ENCODE results near the gene PTPRM.
"Not testable (repeated sequence)": the region's sequence is repeated elsewhere in the genome, so short reads cannot be mapped to it uniquely, and the experiment has no call there.

The PTPRM gene

GRCh38 chr18:7730682-7731081, 163.6 kb downstream of the PTPRM start:
- Histone ChIP-seq H3K36me3 (ENCODE audit: insufficient read depth, low read length) (no peaks in the 10 kb centered on the region), H3K4me2 (ENCODE audit: low read length) (no peak overlapping the region), H3K27me3 (ENCODE audit: control insufficient read depth, insufficient read depth, low read length) (peaks cover under 1% of the 10 kb centered on the region), H3K9me3 (replicated peaks; ENCODE audit: low read length) (no peaks in the 10 kb centered on the region), H3K4me3 (ENCODE audit: low read length) (no peak overlapping the region), H3K4me1 (ENCODE audit: control insufficient read depth, insufficient read depth, low read length) (no peaks in the 10 kb centered on the region), H3K9ac (ENCODE audit: low read depth, low read length) (no peak overlapping the region)

GRCh38 chr18:7733642-7734041, 166.5 kb downstream of the PTPRM start:
- H3K4me2 ChIP-seq (ENCODE audit: low read length) = no peak overlapping the region
- no peak overlapping the region for H3K4me3 ChIP-seq (ENCODE audit: low read length)
- no peaks in the 10 kb centered on the region for H3K4me1 ChIP-seq (ENCODE audit: control insufficient read depth, insufficient read depth, low read length)
- no peaks in the 10 kb centered on the region for H3K36me3 ChIP-seq (ENCODE audit: insufficient read depth, low read length)
- H3K9me3 ChIP-seq (replicated peaks; ENCODE audit: low read length) = no peaks in the 10 kb centered on the region
- no peak overlapping the region for H3K9ac ChIP-seq (ENCODE audit: low read depth, low read length)
- H3K27me3 ChIP-seq (ENCODE audit: control insufficient read depth, insufficient read depth, low read length) = no peaks in the 10 kb centered on the region

GRCh38 chr18:7735196-7735595, 168.1 kb downstream of the PTPRM start:
- no peak overlapping the region for H3K4me2 ChIP-seq (ENCODE audit: low read length)
- H3K9me3 ChIP-seq (replicated peaks; ENCODE audit: low read length) = no peaks in the 10 kb centered on the region
- no peaks in the 10 kb centered on the region for H3K27me3 ChIP-seq (ENCODE audit: control insufficient read depth, insufficient read depth, low read length)
- H3K36me3 ChIP-seq (ENCODE audit: insufficient read depth, low read length) = no peaks in the 10 kb centered on the region
- H3K9ac ChIP-seq (ENCODE audit: low read depth, low read length) = no peak overlapping the region
- H3K4me1 ChIP-seq (ENCODE audit: control insufficient read depth, insufficient read depth, low read length) = no peaks in the 10 kb centered on the region
- H3K4me3 ChIP-seq (ENCODE audit: low read length) = no peak overlapping the region

- H3K4me3 ChIP-seq (ENCODE audit: low read length) = no peak overlapping the region
- no peaks in the 10 kb centered on the region for H3K9me3 ChIP-seq (replicated peaks; ENCODE audit: low read length)
- H3K27me3 ChIP-seq (ENCODE audit: control insufficient read depth, insufficient read depth, low read length) = no peaks in the 10 kb centered on the region
- H3K4me2 ChIP-seq (ENCODE audit: low read length) = no peak overlapping the region
- no peak overlapping the region for H3K9ac ChIP-seq (ENCODE audit: low read depth, low read length)
- H3K36me3 ChIP-seq (ENCODE audit: insufficient read depth, low read length) = no peaks in the 10 kb centered on the region
- H3K4me1 ChIP-seq (ENCODE audit: control insufficient read depth, insufficient read depth, low read length) = no peaks in the 10 kb centered on the region
These were observed 168.6 kb downstream of the PTPRM start for GRCh38 chr18:7735626-7736175.

- H3K36me3 ChIP-seq (ENCODE audit: insufficient read depth, low read length); H3K9me3 ChIP-seq (replicated peaks; ENCODE audit: low read length); H3K4me2 ChIP-seq (ENCODE audit: low read length); H3K27me3 ChIP-seq (ENCODE audit: control insufficient read depth, insufficient read depth, low read length); H3K4me3 ChIP-seq (ENCODE audit: low read length); H3K4me1 ChIP-seq (ENCODE audit: control insufficient read depth, insufficient read depth, low read length); H3K9ac ChIP-seq (ENCODE audit: low read depth, low read length): not testable (repeated sequence)
These were observed 169.4 kb downstream of the PTPRM start for GRCh38 chr18:7736526-7736925.

GRCh38 chr18:7737550-7737949, 170.4 kb downstream of the PTPRM start:
- Histone ChIP-seq H3K4me2 (ENCODE audit: low read length) (no peak overlapping the region), H3K9ac (ENCODE audit: low read depth, low read length) (no peak overlapping the region), H3K27me3 (ENCODE audit: control insufficient read depth, insufficient read depth, low read length) (no peaks in the 10 kb centered on the region)

GRCh38 chr18:7740821-7741220, 173.7 kb downstream of the PTPRM start:
- Histone ChIP-seq H3K4me1 (ENCODE audit: control insufficient read depth, insufficient read depth, low read length) (no peaks in the 10 kb centered on the region), H3K4me2 (ENCODE audit: low read length) (no peak overlapping the region), H3K36me3 (ENCODE audit: insufficient read depth, low read length) (no peaks in the 10 kb centered on the region), H3K27me3 (ENCODE audit: control insufficient read depth, insufficient read depth, low read length) (no peaks in the 10 kb centered on the region), H3K4me3 (ENCODE audit: low read length) (no peak overlapping the region), H3K9me3 (replicated peaks; ENCODE audit: low read length) (no peaks in the 10 kb centered on the region), H3K9ac (ENCODE audit: low read depth, low read length) (no peak overlapping the region)

More at GRCh38 chr18:7737550-7737949, 170.4 kb downstream of the PTPRM start:
- no peak overlapping the region for H3K4me3 ChIP-seq (ENCODE audit: low read length)
- no peaks in the 10 kb centered on the region for H3K36me3 ChIP-seq (ENCODE audit: insufficient read depth, low read length)
- H3K9me3 ChIP-seq (replicated peaks; ENCODE audit: low read length) = no peaks in the 10 kb centered on the region
- no peaks in the 10 kb centered on the region for H3K4me1 ChIP-seq (ENCODE audit: control insufficient read depth, insufficient read depth, low read length)

- H3K4me1 ChIP-seq (ENCODE audit: control insufficient read depth, insufficient read depth, low read length) = no peaks in the 10 kb centered on the region
These were observed 174.5 kb downstream of the PTPRM start for GRCh38 chr18:7741640-7742039.

GRCh38 chr18:7742224-7742623, 175.1 kb downstream of the PTPRM start:
- Histone ChIP-seq H3K9me3 (replicated peaks; ENCODE audit: low read length) (no peaks in the 10 kb centered on the region), H3K36me3 (ENCODE audit: insufficient read depth, low read length) (no peaks in the 10 kb centered on the region), H3K9ac (ENCODE audit: low read depth, low read length) (no peak overlapping the region), H3K4me1 (ENCODE audit: control insufficient read depth, insufficient read depth, low read length) (no peaks in the 10 kb centered on the region), H3K4me2 (ENCODE audit: low read length) (no peak overlapping the region), H3K27me3 (ENCODE audit: control insufficient read depth, insufficient read depth, low read length) (no peaks in the 10 kb centered on the region), H3K4me3 (ENCODE audit: low read length) (no peak overlapping the region)

More at GRCh38 chr18:7741640-7742039, 174.5 kb downstream of the PTPRM start:
- Histone ChIP-seq H3K4me3 (ENCODE audit: low read length) (no peak overlapping the region), H3K9ac (ENCODE audit: low read depth, low read length) (no peak overlapping the region), H3K4me2 (ENCODE audit: low read length) (no peak overlapping the region), H3K9me3 (replicated peaks; ENCODE audit: low read length) (no peaks in the 10 kb centered on the region), H3K27me3 (ENCODE audit: control insufficient read depth, insufficient read depth, low read length) (no peaks in the 10 kb centered on the region), H3K36me3 (ENCODE audit: insufficient read depth, low read length) (no peaks in the 10 kb centered on the region)

GRCh38 chr18:7743256-7743655, 176.1 kb downstream of the PTPRM start:
- Histone ChIP-seq H3K4me3 (ENCODE audit: low read length) (no peak overlapping the region), H3K36me3 (ENCODE audit: insufficient read depth, low read length) (no peaks in the 10 kb centered on the region), H3K9ac (ENCODE audit: low read depth, low read length) (no peak overlapping the region), H3K9me3 (replicated peaks; ENCODE audit: low read length) (no peaks in the 10 kb centered on the region), H3K27me3 (ENCODE audit: control insufficient read depth, insufficient read depth, low read length) (no peaks in the 10 kb centered on the region), H3K4me2 (ENCODE audit: low read length) (no peak overlapping the region), H3K4me1 (ENCODE audit: control insufficient read depth, insufficient read depth, low read length) (no peaks in the 10 kb centered on the region)

GRCh38 chr18:7746106-7746505, 179.0 kb downstream of the PTPRM start:
- Histone ChIP-seq H3K9ac (ENCODE audit: low read depth, low read length) (no peak overlapping the region), H3K36me3 (ENCODE audit: insufficient read depth, low read length) (no peaks in the 10 kb centered on the region), H3K27me3 (ENCODE audit: control insufficient read depth, insufficient read depth, low read length) (no peaks in the 10 kb centered on the region), H3K9me3 (replicated peaks; ENCODE audit: low read length) (no peaks in the 10 kb centered on the region), H3K4me3 (ENCODE audit: low read length) (no peak overlapping the region), H3K4me1 (ENCODE audit: control insufficient read depth, insufficient read depth, low read length) (no peaks in the 10 kb centered on the region), H3K4me2 (ENCODE audit: low read length) (no peak overlapping the region)

GRCh38 chr18:7748251-7749007, 181.3 kb downstream of the PTPRM start:
- Histone ChIP-seq H3K9me3 (replicated peaks; ENCODE audit: low read length) (no peaks in the 10 kb centered on the region), H3K36me3 (ENCODE audit: insufficient read depth, low read length) (no peaks in the 10 kb centered on the region), H3K4me1 (ENCODE audit: control insufficient read depth, insufficient read depth, low read length) (no peaks in the 10 kb centered on the region), H3K4me3 (ENCODE audit: low read length) (no peak overlapping the region), H3K27me3 (ENCODE audit: control insufficient read depth, insufficient read depth, low read length) (no peaks in the 10 kb centered on the region), H3K4me2 (ENCODE audit: low read length) (no peak overlapping the region), H3K9ac (ENCODE audit: low read depth, low read length) (no peak overlapping the region)

Measured in skeletal muscle satellite cell (primary cell).